DOHH2 (cell line): ENCODE data around the gene PTGFRN.

Experiments used
- H3F3A ChIP-seq: fragments of 200-600 bp; sonication (generic), shearing (Covaris generic); 2 replicates; pipeline ENCODE4 v1.6.0; 2016; ENCODE audit warnings: antibody characterized with exemption, mild to moderate bottlenecking; ENCODE audit not compliant: control insufficient read depth, insufficient read depth
- H3K27ac ChIP-seq: fragments of 200-600 bp; sonication (generic); 2 replicates; pipeline ENCODE4 v1.5.1; 2014; ENCODE audit warnings: low read depth, mild to moderate bottlenecking, low read length, moderate library complexity
- H3K27me3 ChIP-seq: fragments of 200-600 bp; sonication (generic); 2 replicates; pipeline ENCODE4 v1.6.1; 2014; ENCODE audit warnings: mild to moderate bottlenecking, low read length, mixed read lengths; ENCODE audit not compliant: control insufficient read depth
- H3K36me3 ChIP-seq: fragments of 200-600 bp; sonication (generic); 2 replicates; pipeline ENCODE4 v1.6.1; 2014; ENCODE audit warnings: mild to moderate bottlenecking, low read length, moderate library complexity, mixed read lengths; ENCODE audit not compliant: control insufficient read depth
- H3K4me1 ChIP-seq: fragments of 200-600 bp; sonication (generic); 2 replicates; pipeline ENCODE4 v1.6.1; 2014; ENCODE audit warnings: mild to moderate bottlenecking, low read length, mixed read lengths; ENCODE audit not compliant: control insufficient read depth
- H3K4me2 ChIP-seq: fragments of 200-600 bp; sonication (generic); 2 replicates; pipeline ENCODE4 v1.6.0; 2014; ENCODE audit warnings: mild to moderate bottlenecking, low read length, moderate library complexity
- H3K4me3 ChIP-seq: fragments of 200-600 bp; sonication (generic); 2 replicates; pipeline ENCODE4 v1.5.1; 2014; ENCODE audit warnings: mild to moderate bottlenecking, low read length, mixed read lengths
- H3K79me2 ChIP-seq: fragments of 200-600 bp; sonication (generic); 2 replicates; pipeline ENCODE4 v1.6.1; 2014; ENCODE audit warnings: mild to moderate bottlenecking, low read length, mixed read lengths; ENCODE audit not compliant: control insufficient read depth
- H3K9me2 ChIP-seq: fragments of 200-600 bp; sonication (generic); replicated peaks from 2 replicates; pipeline ENCODE4 v1.6.1; 2014; ENCODE audit warnings: mild to moderate bottlenecking, low read length, mixed read lengths; ENCODE audit not compliant: control insufficient read depth
- H3K9me3 ChIP-seq: fragments of 200-600 bp; sonication (generic); 2 replicates; pipeline ENCODE4 v1.6.1; 2014; ENCODE audit warnings: antibody characterized with exemption, low read length, mixed read lengths; ENCODE audit not compliant: control insufficient read depth, insufficient read depth
- H4K20me1 ChIP-seq: fragments of 200-600 bp; sonication (generic); 2 replicates; pipeline ENCODE4 v1.6.0; 2014; ENCODE audit warnings: low read depth, mild to moderate bottlenecking, antibody characterized with exemption, low read length, moderate library complexity; ENCODE audit not compliant: control insufficient read depth, insufficient read depth
- CTCF ChIP-seq: fragments of 200-600 bp; sonication (generic); IDR thresholded peaks from one replicate; pipeline ENCODE4 v1.5.1; 2014; ENCODE audit warnings: antibody characterized with exemption, mild to moderate bottlenecking, low read depth, low read length; ENCODE audit not compliant: poor library complexity, severe bottlenecking
- EZH2phosphoT487 ChIP-seq: fragments of 200-600 bp; sonication (generic); IDR thresholded peaks from 2 replicates; pipeline ENCODE4 v1.6.1; 2017; ENCODE audit warnings: borderline replicate concordance, mild to moderate bottlenecking, antibody characterized with exemption, low read length, moderate library complexity, mixed read lengths

The PTGFRN gene

GRCh38 chr1:117007719-117008013 is 98.0 kb downstream of the PTGFRN start:
- no peaks in the 10 kb centered on the region for H3K9me2 ChIP-seq
- TF ChIP-seq CTCF: no peak

GRCh38 chr1:117008656-117009055 is 98.9 kb downstream of the PTGFRN start:
- no peaks in the 10 kb centered on the region for H3K9me3 ChIP-seq
- H3K36me3 ChIP-seq: no peaks in the 10 kb centered on the region
- no peak overlapping the region for H3K4me3 ChIP-seq
- no peaks in the 10 kb centered on the region for H3F3A ChIP-seq
- H3K27ac ChIP-seq: no peak overlapping the region
- H3K79me2 ChIP-seq: no peaks in the 10 kb centered on the region
- H3K4me1 ChIP-seq: no peaks in the 10 kb centered on the region
- peaks cover 6% of the 10 kb centered on the region for H3K27me3 ChIP-seq
- H4K20me1 ChIP-seq: no peaks in the 10 kb centered on the region
- H3K4me2 ChIP-seq: no peak overlapping the region
- no peaks in the 10 kb centered on the region for H3K9me2 ChIP-seq
- TF ChIP-seq EZH2phosphoT487: no peak
- TF ChIP-seq CTCF: no peak

More at GRCh38 chr1:117007719-117008013, 98.0 kb downstream of the PTGFRN start:
- H3K4me2 ChIP-seq: no peak overlapping the region
- H3K27me3 ChIP-seq: peaks cover 6% of the 10 kb centered on the region
- no peaks in the 10 kb centered on the region for H3K79me2 ChIP-seq
- H3K4me3 ChIP-seq: no peak overlapping the region
- H3K36me3 ChIP-seq: no peaks in the 10 kb centered on the region
- H3K27ac ChIP-seq: no peak overlapping the region
- no peaks in the 10 kb centered on the region for H3F3A ChIP-seq
- H3K4me1 ChIP-seq: no peaks in the 10 kb centered on the region
- no peaks in the 10 kb centered on the region for H3K9me3 ChIP-seq
- H4K20me1 ChIP-seq: no peaks in the 10 kb centered on the region

- Histone ChIP-seq H3K9me3 (no peaks in the 10 kb centered on the region), H3K27ac (no peak overlapping the region), H3K4me1 (no peaks in the 10 kb centered on the region), H3K36me3 (no peaks in the 10 kb centered on the region), H3K27me3 (peaks cover 6% of the 10 kb centered on the region), H3K4me3 (no peak overlapping the region), H4K20me1 (no peaks in the 10 kb centered on the region), H3K9me2 (no peaks in the 10 kb centered on the region), H3K79me2 (no peaks in the 10 kb centered on the region), H3F3A (no peaks in the 10 kb centered on the region), H3K4me2 (no peak overlapping the region)
- TF ChIP-seq CTCF: no peak
- TF ChIP-seq EZH2phosphoT487: no peak
Measured at GRCh38 chr1:117009132-117009531, 99.4 kb downstream of the PTGFRN start.
